IPS DF 4.7 (cell line): ENCODE results near the gene ROR1.
"Not testable (repeated sequence)": the region's sequence is repeated elsewhere in the genome, so short reads cannot be mapped to it uniquely, and the experiment has no call there.

ENCODE experiments used
- DNase-seq: peaks from one replicate; pipeline ENCODE4 v3.0.0-alpha.2; 2013; ENCODE audit warnings: low spot score; ENCODE audit errors: extremely low read depth

Gene ROR1

GRCh38 chr1:64090436-64090835, 316.6 kb downstream of the ROR1 start:
- DNase-seq, result no peak

DNA sequence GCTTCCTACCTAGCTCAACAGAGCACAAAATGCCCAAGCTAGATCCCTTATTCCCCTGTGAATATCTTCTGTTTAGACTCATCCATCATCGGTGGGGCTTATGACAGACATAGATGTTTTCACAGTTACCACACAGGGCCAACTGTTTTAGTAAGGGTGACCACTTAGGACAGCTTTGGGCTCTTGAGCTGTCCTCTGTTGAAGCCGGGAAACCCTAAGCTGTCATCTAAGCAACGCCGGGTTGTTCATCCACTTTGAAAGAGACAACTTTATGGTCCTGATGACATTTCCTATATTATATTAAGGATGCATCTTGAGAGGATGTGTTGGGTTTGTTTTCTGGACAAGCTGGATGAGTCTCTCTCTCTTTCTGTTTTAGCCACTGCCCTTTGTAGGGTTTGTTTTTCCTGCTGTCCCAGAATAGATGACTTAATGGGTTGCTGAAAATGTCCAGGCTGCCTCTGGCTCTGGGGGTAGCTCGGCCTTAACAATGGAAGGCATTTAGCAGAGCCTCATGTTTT, 319.1 kb downstream of the ROR1 start:
- DNase-seq, result no peak

- no peak for DNase-seq
Measured at GRCh38 chr1:64093941-64094340, 320.1 kb downstream of the ROR1 start.

DNA sequence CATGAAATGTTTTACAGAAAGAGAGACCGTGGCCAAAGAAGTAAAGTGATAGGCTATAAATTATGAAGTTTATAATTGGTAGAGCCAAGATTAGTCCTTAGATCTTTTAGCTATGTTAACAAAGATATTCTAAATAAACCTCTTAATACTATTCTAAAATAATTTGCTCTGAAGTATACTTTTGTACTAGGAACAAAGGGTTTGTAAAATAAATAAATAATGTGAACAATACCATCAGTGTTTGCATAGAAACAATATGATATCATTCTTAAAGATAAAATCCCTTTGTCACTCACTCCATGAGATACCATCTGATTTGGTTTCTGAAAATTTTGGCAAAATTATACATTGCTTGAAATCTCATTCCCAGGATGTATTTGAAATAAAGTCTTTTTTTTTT, 322.0 kb downstream of the ROR1 start:
- no peak for DNase-seq

DNA sequence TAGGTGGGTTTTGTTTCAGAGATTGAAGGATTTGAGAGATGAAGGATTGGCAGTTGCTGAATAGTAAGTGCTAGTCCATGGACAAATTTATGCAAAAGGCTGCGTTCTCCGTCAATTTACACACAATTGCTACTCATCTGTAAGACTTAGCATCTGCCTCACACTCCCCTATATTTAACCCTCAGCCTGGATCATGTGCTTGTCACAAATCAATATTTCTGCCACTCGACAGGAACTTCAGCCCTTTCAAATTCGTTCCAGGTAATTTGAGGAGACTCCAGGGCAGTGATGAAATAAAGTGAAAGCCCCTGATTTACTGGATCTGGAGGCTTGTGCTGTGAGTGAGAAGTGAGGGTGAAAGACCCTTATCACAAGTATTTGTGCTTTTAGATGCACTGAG, 324.0 kb downstream of the ROR1 start:
- DNase-seq, result no peak

DNA sequence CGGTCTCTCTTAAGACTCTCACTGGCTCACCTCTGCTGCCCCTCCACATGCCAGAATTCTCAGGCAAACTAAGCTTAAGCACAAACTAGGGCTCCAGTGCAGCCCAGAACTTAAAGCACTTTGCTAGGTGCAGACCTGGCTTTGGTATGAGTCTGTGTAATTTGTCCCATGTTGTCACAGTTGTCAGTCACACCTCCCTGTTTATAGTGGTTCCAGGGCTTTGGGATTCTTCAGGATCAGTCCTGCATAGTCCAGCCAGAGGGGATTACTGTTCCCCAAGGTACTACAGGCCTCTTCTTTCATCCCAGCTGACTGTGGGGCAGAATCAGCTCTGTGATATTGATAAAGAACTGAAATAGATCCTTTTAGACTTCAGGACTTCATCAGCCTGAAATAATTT, 324.6 kb downstream of the ROR1 start:
- DNase-seq, result no peak

DNA sequence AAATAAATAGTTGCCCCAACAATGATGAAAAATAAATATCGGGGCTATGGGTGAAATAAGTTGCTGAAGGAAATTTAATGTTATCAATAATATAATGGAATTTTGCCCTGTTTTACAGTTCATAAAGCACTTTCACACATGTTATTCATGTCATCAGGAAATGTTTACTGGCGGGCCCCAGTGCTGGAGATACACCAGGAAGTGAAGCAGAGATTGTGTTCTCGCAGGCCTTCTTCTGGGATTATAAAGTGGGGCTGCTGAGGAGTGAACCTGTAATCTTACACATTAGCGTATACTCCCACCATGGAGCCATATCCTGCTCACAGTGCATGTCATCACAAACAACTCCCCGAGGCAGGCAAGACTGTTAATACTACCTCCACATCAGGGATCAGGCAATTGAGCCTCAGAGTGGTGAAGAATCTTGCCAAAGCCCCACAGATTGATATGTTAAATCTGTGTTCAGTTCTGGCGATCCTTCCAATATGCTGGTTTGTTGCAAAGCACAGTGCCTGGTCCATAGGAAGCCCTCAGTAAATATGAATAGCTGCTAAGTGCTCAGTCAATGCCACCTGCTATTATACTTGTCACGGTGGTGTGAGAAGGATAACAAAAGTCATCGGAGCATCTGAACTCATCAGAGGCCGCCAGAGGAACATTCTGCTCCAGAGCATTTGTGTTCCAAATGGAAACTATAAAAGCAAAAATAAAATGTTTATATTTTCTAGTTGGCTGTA, 325.2 kb downstream of the ROR1 start:
- DNase-seq, result no peak

DNA sequence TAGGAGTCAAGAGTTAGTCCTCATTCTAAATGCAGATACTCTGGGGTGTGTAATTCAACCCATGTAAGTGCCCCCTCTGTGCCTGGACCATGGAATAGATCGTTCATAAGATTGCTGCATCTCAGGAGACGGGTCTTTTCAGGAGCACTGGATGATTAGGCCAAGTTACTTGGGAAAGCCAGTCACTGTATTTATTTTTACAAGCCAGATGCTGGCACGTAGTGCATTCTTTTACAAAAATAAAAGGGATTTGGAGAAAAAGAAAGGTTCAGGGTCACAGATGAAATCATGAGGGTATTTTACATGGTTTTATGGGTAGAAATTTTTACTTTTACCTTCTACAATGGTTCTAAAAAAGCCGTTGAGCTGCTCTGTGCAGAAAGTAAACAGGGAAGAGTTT, 327.0 kb downstream of the ROR1 start:
- no peak for DNase-seq

GRCh38 chr1:64104585-64104984, 330.8 kb downstream of the ROR1 start:
- DNase-seq, result not testable (repeated sequence)

GRCh38 chr1:64107118-64107519, 333.3 kb downstream of the ROR1 start:
- no peak for DNase-seq

- DNase-seq, result no peak
Measured at GRCh38 chr1:64107632-64108031, 333.8 kb downstream of the ROR1 start.

DNA sequence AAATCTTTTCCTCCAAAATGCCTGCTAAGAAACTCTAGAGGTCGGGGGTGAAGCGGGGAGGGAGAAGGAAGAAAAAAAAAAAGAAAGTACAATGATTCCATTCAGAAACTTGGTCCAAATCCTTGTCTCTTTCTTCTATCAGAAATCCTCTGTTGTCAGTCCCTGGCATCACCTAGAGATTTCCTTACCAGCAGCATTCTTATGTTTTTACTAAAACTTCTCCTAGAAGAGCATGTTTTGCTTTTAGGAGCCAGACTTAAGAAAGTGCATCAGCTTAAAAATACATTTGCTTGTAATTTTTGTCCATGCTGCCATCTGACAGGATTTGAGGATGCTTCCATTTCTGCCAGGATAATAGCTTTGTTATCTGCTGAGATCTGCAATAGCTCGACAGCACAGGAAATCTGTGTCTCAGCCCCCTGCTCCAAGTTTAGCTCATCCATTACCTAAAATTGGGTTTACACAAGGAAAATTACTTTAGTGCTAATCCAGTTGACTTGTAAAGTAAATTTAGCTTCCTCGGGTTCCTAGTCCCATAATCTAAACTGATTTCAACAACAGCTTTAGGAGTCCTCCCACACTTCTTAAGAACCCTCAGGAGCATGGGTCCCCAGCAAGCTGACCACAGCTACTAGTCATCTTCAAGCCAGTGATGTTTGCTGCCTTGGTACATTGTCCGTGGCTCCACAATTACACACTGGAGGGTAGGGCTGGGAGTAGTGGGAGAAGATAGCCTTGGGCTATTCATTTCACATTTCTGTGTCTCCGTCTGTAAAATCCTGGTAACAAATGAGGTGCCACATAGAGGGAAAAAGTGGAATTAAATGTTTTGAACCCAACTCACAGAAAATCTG, 337.3 kb downstream of the ROR1 start:
- no peak for DNase-seq

DNA sequence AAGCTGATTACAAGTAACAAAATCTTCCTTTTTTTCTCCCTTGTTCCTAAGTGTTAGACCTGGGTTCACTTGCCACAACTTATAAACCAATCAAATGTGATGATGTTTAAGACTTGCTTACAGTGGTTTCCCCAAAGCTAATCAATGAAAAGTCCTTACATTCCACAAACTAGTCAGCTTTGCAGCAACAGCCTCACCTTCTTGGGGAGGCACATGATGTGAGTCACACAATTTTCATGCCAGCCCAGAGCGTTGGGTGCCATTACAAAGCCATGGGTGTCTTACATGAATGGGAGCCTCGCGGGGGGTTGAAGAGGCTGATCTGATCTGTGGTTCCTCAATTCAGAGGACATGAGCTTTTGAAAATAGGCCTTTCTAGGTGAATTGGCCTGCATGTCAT, 338.0 kb downstream of the ROR1 start:
- DNase-seq, result no peak

DNA sequence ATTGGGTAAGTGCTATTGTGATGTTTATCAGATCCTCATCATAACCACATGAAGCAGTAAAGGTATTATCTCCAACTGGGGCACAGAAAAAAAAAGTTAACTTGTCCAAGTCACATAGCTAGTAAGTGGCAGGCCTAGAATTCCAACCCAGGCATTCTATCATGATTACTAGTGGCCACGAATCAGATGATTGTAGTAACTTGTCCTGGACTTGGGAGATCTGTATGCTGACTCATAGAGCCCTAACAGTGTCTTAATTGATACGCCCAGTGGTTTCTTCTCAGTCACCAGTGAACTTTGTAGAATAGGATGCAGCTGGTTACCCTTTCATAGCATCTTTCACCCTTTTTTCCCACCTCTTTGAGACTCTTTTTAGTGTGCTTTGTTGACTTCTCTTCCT, 338.5 kb downstream of the ROR1 start:
- DNase-seq, result no peak

- DNase-seq, result no peak
Measured at GRCh38 chr1:64114012-64114525, 340.3 kb downstream of the ROR1 start.

- DNase-seq, result no peak
Measured at GRCh38 chr1:64116537-64116936, 342.7 kb downstream of the ROR1 start.

- DNase-seq, result no peak
Measured at GRCh38 chr1:64117492-64117891, 343.7 kb downstream of the ROR1 start.

DNA sequence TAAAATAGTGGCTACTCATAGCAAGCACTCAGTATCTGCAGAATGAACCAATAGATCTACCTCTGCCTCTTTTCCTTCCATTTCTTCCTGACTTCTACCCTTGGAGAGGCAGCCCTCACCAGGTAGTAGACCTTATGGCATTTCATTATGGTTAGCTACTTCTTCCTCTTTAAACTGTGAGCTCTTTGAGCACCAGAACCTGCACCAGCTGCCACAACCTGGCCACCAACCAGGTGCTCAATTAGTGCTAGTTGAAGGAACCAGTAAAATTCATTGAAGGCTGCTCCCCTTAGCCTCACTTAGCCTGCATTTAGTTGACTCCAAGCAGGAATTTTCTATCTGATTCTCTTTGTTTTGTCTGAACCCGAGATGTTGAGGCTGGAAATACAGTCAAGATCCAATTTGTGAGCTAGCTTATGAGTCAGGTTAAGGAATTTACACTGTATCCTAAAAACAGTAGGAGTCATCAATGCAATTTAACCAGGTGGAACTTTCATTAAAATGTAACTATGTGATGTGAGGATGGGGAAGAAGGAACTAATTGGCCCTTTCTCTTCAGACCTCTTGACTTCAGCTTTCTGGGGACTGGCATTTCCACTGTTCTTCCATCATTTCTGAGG, 348.1 kb downstream of the ROR1 start:
- no peak for DNase-seq

- no peak for DNase-seq
Measured at GRCh38 chr1:64122588-64122987, 348.8 kb downstream of the ROR1 start.

- DNase-seq, result no peak
Measured at GRCh38 chr1:64124704-64125440, 351.1 kb downstream of the ROR1 start.

DNA sequence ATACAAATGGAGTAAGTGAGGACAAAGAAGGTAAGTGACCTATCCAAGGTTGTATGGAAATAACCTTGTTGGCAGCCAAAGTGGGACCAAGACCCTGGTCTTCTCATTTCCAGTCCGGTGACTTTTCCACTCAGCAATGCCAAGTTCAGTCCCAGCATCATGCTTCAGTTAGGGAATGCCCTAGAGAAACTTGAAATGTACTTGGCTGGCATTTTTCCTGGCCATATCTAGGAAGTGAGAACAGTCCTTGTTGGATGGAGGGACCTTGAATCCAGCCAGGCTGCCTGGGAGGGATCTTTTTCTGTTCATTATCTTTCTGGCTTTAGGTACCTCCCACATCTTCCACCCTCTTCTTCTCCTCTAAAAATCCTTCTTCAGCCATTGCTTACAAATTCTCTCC, 352.8 kb downstream of the ROR1 start:
- DNase-seq, result no peak
